Fibroblast of skin of scalp (primary cell): ENCODE measurements around the gene PDE7B.
"Not testable (repeated sequence)": the region's sequence is repeated elsewhere in the genome, so short reads cannot be mapped to it uniquely, and the experiment has no call there.

ENCODE experiments used
- DNase-seq: peaks from one replicate; pipeline ENCODE4 v3.0.0-alpha.2; 2013

Gene PDE7B

GRCh38 chr6:136113736-136114173, 262.3 kb downstream of the PDE7B start:
- peak; percentile 58 for DNase-seq

- DNase-seq: no peak
These were observed 263.2 kb downstream of the PDE7B start for GRCh38 chr6:136114661-136115060.

GRCh38 chr6:136115941-136116340, 264.4 kb downstream of the PDE7B start:
- DNase-seq: no peak

GRCh38 chr6:136117081-136117480, 265.6 kb downstream of the PDE7B start:
- DNase-seq: no peak

- no peak for DNase-seq
These were observed 267.3 kb downstream of the PDE7B start for GRCh38 chr6:136118787-136119186.

- peak; percentile 28 for DNase-seq
These were observed 272.0 kb downstream of the PDE7B start for GRCh38 chr6:136123468-136123867.

GRCh38 chr6:136125585-136125984, 274.1 kb downstream of the PDE7B start:
- no peak for DNase-seq

GRCh38 chr6:136127873-136128272, 276.4 kb downstream of the PDE7B start:
- DNase-seq: no peak

GRCh38 chr6:136129365-136129764, 277.9 kb downstream of the PDE7B start:
- DNase-seq: no peak

GRCh38 chr6:136134268-136134667, 282.8 kb downstream of the PDE7B start:
- DNase-seq: no peak

- no peak for DNase-seq
These were observed 283.2 kb downstream of the PDE7B start for GRCh38 chr6:136134751-136135150.

- no peak for DNase-seq
These were observed 284.8 kb downstream of the PDE7B start for GRCh38 chr6:136136274-136136673.

GRCh38 chr6:136137008-136137692, 285.6 kb downstream of the PDE7B start:
- no peak for DNase-seq

- no peak for DNase-seq
These were observed 286.4 kb downstream of the PDE7B start for GRCh38 chr6:136137739-136138402.

- not testable (repeated sequence) for DNase-seq
These were observed 287.6 kb downstream of the PDE7B start for GRCh38 chr6:136139111-136139510.

- peak; percentile 38 for DNase-seq
These were observed 292.9 kb downstream of the PDE7B start for GRCh38 chr6:136144251-136145023.

- DNase-seq: peak; percentile 17
These were observed 294.6 kb downstream of the PDE7B start for GRCh38 chr6:136146130-136146529.

GRCh38 chr6:136147342-136147741, 295.8 kb downstream of the PDE7B start:
- DNase-seq: no peak

GRCh38 chr6:136148051-136148450, 296.6 kb downstream of the PDE7B start:
- DNase-seq: no peak

GRCh38 chr6:136148523-136148922, 297.0 kb downstream of the PDE7B start:
- DNase-seq: no peak

GRCh38 chr6:136149311-136149710, 297.8 kb downstream of the PDE7B start:
- no peak for DNase-seq

GRCh38 chr6:136150961-136151360, 299.5 kb downstream of the PDE7B start:
- no peak for DNase-seq

GRCh38 chr6:136153707-136154375, 302.3 kb downstream of the PDE7B start:
- DNase-seq: no peak
